Neural cell (in vitro differentiated cells): ENCODE data around the gene PTPN21. TPM values are rescaled to one million over a fixed set of nuclear protein-coding genes. Genes with fewer than 3 reads are reported as not detected.

ENCODE experiments used
- H2AFZ ChIP-seq: fragments of 200-600, 300-800 bp; sonication (generic), shearing (Covaris generic); 2 replicates; pipeline ENCODE4 v1.6.0; 2014; ENCODE audit warnings: low read depth, mild to moderate bottlenecking, antibody characterized with exemption, low read length, moderate library complexity
- H3F3A ChIP-seq: fragments of 200-600 bp; shearing (Covaris generic); 2 replicates; pipeline ENCODE4 v1.6.1; 2016; ENCODE audit warnings: mild to moderate bottlenecking, moderate library complexity, mixed read lengths, antibody characterized with exemption, low read length; ENCODE audit not compliant: insufficient read depth, poor library complexity, severe bottlenecking
- H3K27ac ChIP-seq: fragments of 200-600, 300-800 bp; sonication (generic), shearing (Covaris generic); 2 replicates; pipeline ENCODE4 v1.5.1; 2014; ENCODE audit warnings: mild to moderate bottlenecking, low read length, moderate library complexity
- H3K27me3 ChIP-seq: fragments of 300-800, 200-600 bp; sonication (generic), shearing (Covaris generic); 2 replicates; pipeline ENCODE4 v1.6.0; 2014; ENCODE audit warnings: mild to moderate bottlenecking, low read depth, low read length, moderate library complexity; ENCODE audit not compliant: insufficient read depth
- H3K36me3 ChIP-seq: fragments of 300-800, 200-600 bp; sonication (generic), shearing (Covaris generic); 2 replicates; pipeline ENCODE4 v1.5.1; 2014; ENCODE audit warnings: mild to moderate bottlenecking, antibody characterized with exemption, low read length, moderate library complexity; ENCODE audit not compliant: insufficient read depth
- H3K4me2 ChIP-seq: fragments of 300-800, 200-600 bp; sonication (generic), shearing (Covaris generic); 2 replicates; pipeline ENCODE4 v1.6.0; 2014; ENCODE audit warnings: mild to moderate bottlenecking, low read length
- H3K4me3 ChIP-seq: fragments of 300-800, 200-600 bp; sonication (generic), shearing (Covaris generic); 2 replicates; pipeline ENCODE4 v1.5.1; 2014; ENCODE audit warnings: mild to moderate bottlenecking, low read length, moderate library complexity
- H3K79me2 ChIP-seq: fragments of 200-600 bp; shearing (Covaris generic); replicated peaks from 2 replicates; pipeline ENCODE4 v1.6.0; 2014; ENCODE audit warnings: mild to moderate bottlenecking, low read length, moderate library complexity; ENCODE audit not compliant: insufficient read depth
- H3K9ac ChIP-seq: fragments of 300-800, 200-600 bp; sonication (generic), shearing (Covaris generic); 2 replicates; pipeline ENCODE4 v1.6.1; 2016; ENCODE audit warnings: mild to moderate bottlenecking, low read length, mixed read lengths
- H3K9me2 ChIP-seq: fragments of 200-600 bp; shearing (Covaris generic); 2 replicates; pipeline ENCODE4 v1.6.1; 2016; ENCODE audit warnings: mild to moderate bottlenecking, low read length, mixed read lengths; ENCODE audit not compliant: insufficient read depth
- H3K9me3 ChIP-seq: fragments of 200-600, 300-800 bp; sonication (generic), shearing (Covaris generic); 2 replicates; pipeline ENCODE4 v1.6.1; 2016; ENCODE audit warnings: mild to moderate bottlenecking, mixed run types, low read length, moderate library complexity, mixed read lengths
- H4K20me1 ChIP-seq: fragments of 200-600 bp; shearing (Covaris generic); 2 replicates; pipeline ENCODE4 v1.6.1; 2016; ENCODE audit warnings: mild to moderate bottlenecking, mixed run types; ENCODE audit not compliant: insufficient read depth
- CTCF ChIP-seq: fragments of 450-650 bp; IDR thresholded peaks from 2 replicates; pipeline ENCODE4 v1.5.1; 2014; ENCODE audit warnings: antibody characterized with exemption, mild to moderate bottlenecking, moderate library complexity; ENCODE audit not compliant: poor library complexity, severe bottlenecking
- EP300 ChIP-seq: fragments of 450-650 bp; conservative IDR thresholded peaks from 2 replicates; pipeline ENCODE4 v1.6.1; 2014; ENCODE audit warnings: antibody characterized with exemption, mild to moderate bottlenecking, moderate library complexity; ENCODE audit not compliant: poor library complexity, severe bottlenecking
- EZH2 ChIP-seq: fragments of 200-600, 300-800 bp; shearing (Covaris generic), sonication (generic); IDR thresholded peaks from 2 replicates; pipeline ENCODE4 v1.6.1; 2014; ENCODE audit warnings: antibody characterized with exemption, low read length, borderline replicate concordance, mild to moderate bottlenecking; ENCODE audit not compliant: insufficient read depth, poor library complexity, severe bottlenecking
- MXI1 ChIP-seq: fragments of 450-650 bp; conservative IDR thresholded peaks from 2 replicates; pipeline ENCODE4 v1.6.1; 2014; ENCODE audit warnings: antibody characterized with exemption, mild to moderate bottlenecking; ENCODE audit not compliant: poor library complexity, severe bottlenecking
- POLR2AphosphoS5 ChIP-seq: IDR thresholded peaks from 2 replicates; pipeline ENCODE4 v1.6.1; 2012
- RAD21 ChIP-seq: fragments of 450-650 bp; conservative IDR thresholded peaks from 2 replicates; pipeline ENCODE4 v1.6.1; 2014; ENCODE audit warnings: antibody characterized with exemption, mild to moderate bottlenecking, moderate library complexity
- REST ChIP-seq: IDR thresholded peaks from 2 replicates; pipeline ENCODE4 v1.6.1; 2012; ENCODE audit warnings: borderline replicate concordance
- SMC3 ChIP-seq: fragments of 450-650 bp; conservative IDR thresholded peaks from 2 replicates; pipeline ENCODE4 v1.6.1; 2014; ENCODE audit warnings: antibody characterized with exemption, mild to moderate bottlenecking, moderate library complexity; ENCODE audit not compliant: poor library complexity
- TAF1 ChIP-seq: IDR thresholded peaks from 2 replicates; pipeline ENCODE4 v1.6.1; 2012; ENCODE audit warnings: low read depth
- polyA plus RNA-seq: library from polyadenylated mRNA; depleted of rRNA; stranded (reverse); fragments of >200 nt; gene quantifications from 2 replicates; pipeline ENCODE4 v1.2.3, GENCODE V29; 2014

The PTPN21 gene
- polyA plus RNA-seq, 1 donor from 2014 or later, result 4.1 TPM

GRCh38 chr14:88430976-88431375, 123.8 kb downstream of the PTPN21 start:
- Histone ChIP-seq H3K27me3 (no peaks in the 10 kb centered on the region), H4K20me1 (no peaks in the 10 kb centered on the region), H3K4me2 (no peak overlapping the region), H3K36me3 (peaks cover 23% of the 10 kb centered on the region), H3K9ac (no peak overlapping the region), H3K4me3 (no peak overlapping the region), H2AFZ (no peak overlapping the region), H3K79me2 (no peaks in the 10 kb centered on the region), H3K9me2 (no peaks in the 10 kb centered on the region), H3K27ac (no peak overlapping the region), H3K9me3 (no peaks in the 10 kb centered on the region), H3F3A (no peaks in the 10 kb centered on the region)
- TF ChIP-seq REST, result no peak
- TF ChIP-seq CTCF, result no peak
- TF ChIP-seq TAF1, result no peak
- TF ChIP-seq RAD21, result no peak
- TF ChIP-seq MXI1, result no peak
- no peak for TF ChIP-seq EP300
- no peak for TF ChIP-seq POLR2AphosphoS5
- TF ChIP-seq SMC3, result no peak
- TF ChIP-seq EZH2, result no peak

GRCh38 chr14:88426271-88426670, 128.5 kb downstream of the PTPN21 start:
- no peak overlapping the region for H3K4me3 ChIP-seq
- H3K27me3 ChIP-seq, result no peaks in the 10 kb centered on the region
- no peaks in the 10 kb centered on the region for H3F3A ChIP-seq
- no peaks in the 10 kb centered on the region for H4K20me1 ChIP-seq
- no peak overlapping the region for H3K9ac ChIP-seq
- no peak overlapping the region for H2AFZ ChIP-seq
- no peaks in the 10 kb centered on the region for H3K9me2 ChIP-seq
- TF ChIP-seq RAD21, result no peak
- no peak for TF ChIP-seq POLR2AphosphoS5
- TF ChIP-seq REST, result no peak
- TF ChIP-seq EP300, result no peak
- TF ChIP-seq CTCF, result no peak
- H3K27ac ChIP-seq, result no peak overlapping the region
- H3K36me3 ChIP-seq, result peaks cover 11% of the 10 kb centered on the region
- no peaks in the 10 kb centered on the region for H3K9me3 ChIP-seq
- no peaks in the 10 kb centered on the region for H3K79me2 ChIP-seq
- H3K4me2 ChIP-seq, result no peak overlapping the region
